HAP-1 (cell line): Measurements from ENCODE around the gene CCDC146.

Experiments used
- DNase-seq, 2 experiments: peaks; one replicate each; pipeline ENCODE4 v3.0.0-alpha.2; 2016 to 2020; ENCODE audit warnings: low spot score in 2 of 2
- H3K27me3 ChIP-seq: fragments of 250-450 bp; sonication (Bioruptor Pico); 2 replicates; pipeline ENCODE4 v1.5.1; 2020; ENCODE audit warnings: low read depth, mild to moderate bottlenecking, moderate library complexity
- H3K36me3 ChIP-seq: fragments of 250-450 bp; sonication (Bioruptor Pico); replicated peaks from 2 replicates; pipeline ENCODE4 v1.5.1; 2020; ENCODE audit warnings: mild to moderate bottlenecking
- H3K4me1 ChIP-seq: fragments of 250-450 bp; sonication (Bioruptor Pico); 2 replicates; pipeline ENCODE4 v1.5.1; 2020; ENCODE audit warnings: mild to moderate bottlenecking
- H3K4me3 ChIP-seq: fragments of 250-450 bp; sonication (Bioruptor Pico); 2 replicates; pipeline ENCODE4 v1.5.1; 2020; ENCODE audit warnings: mild to moderate bottlenecking, moderate library complexity
- H3K9me3 ChIP-seq: fragments of 250-450 bp; sonication (Bioruptor Pico); 2 replicates; pipeline ENCODE4 v1.5.1; 2020; ENCODE audit warnings: mild to moderate bottlenecking, moderate library complexity
- in situ Hi-C: fragments of 300-500 bp; cut with MboI; formaldehyde crosslinking; loops from 3 replicates; pipeline ENCODE4 v1.14.3; 2020; ENCODE audit warnings: low sequenced_read_pairs, inconsistent platforms, mixed read lengths

The CCDC146 gene

DNA sequence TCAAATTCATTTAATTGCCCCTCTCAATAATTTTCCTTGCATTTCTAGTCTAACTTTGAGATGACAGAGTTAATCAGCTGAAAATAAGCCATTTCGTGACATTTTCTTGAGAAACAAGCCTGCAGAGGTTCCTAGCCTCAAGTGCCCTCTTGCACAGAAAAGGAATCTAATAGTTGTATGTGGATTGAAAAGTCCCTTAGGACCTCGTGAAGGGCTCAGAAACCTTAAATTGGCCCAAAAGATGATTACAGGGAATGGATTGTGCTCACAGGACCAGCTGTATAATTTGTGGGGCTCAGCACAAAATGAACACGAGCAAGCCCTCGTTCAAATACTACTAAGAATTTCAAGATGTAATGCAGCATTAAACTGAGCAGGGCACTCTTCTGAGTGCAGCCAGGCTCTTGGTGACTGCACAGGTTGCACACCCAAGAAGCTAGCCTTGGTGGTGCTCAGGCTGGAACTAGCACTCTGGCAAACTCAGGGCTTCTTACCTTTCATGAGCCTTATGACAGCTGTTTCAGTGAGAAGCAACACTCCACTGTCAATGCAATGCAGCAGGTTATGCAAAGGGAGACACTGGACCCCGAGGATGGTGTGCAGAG, 191.6 kb downstream of the CCDC146 start:
- Histone ChIP-seq H3K36me3 (no peaks in the 10 kb centered on the region), H3K9me3 (no peaks in the 10 kb centered on the region), H3K4me3 (no peak overlapping the region), H3K4me1 (peaks cover 7% of the 10 kb centered on the region; the same call in 1 of the 2 replicates), H3K27me3 (no peaks in the 10 kb centered on the region)
- in situ Hi-C loops = no loop called here
- DNase-seq = no peak

DNA sequence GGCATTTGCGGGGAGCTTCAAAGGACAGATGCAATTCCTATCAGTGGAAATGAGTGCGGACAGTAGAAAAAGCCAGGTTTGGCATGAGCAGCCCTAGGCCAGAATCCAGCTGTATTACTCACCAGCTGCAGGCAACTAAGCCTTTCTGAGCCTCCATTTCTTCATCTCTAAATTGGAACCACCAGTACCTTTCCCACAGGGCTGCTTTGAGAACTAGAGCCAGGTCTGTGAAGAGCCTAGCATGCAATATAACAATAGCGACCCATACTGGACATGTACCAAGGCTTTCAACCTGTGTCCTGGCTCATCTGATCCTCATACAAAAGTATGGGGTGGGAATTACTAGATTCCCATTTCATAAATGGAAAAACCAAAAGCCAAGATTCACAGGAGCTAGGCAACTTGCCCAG, 192.8 kb downstream of the CCDC146 start:
- no peak for DNase-seq
- no peaks in the 10 kb centered on the region for H3K36me3 ChIP-seq
- no peak overlapping the region for H3K4me3 ChIP-seq
- in situ Hi-C loops = no loop called here
- no peaks in the 10 kb centered on the region for H3K27me3 ChIP-seq
- no peaks in the 10 kb centered on the region for H3K9me3 ChIP-seq
- H3K4me1 ChIP-seq = no peaks in the 10 kb centered on the region

DNA sequence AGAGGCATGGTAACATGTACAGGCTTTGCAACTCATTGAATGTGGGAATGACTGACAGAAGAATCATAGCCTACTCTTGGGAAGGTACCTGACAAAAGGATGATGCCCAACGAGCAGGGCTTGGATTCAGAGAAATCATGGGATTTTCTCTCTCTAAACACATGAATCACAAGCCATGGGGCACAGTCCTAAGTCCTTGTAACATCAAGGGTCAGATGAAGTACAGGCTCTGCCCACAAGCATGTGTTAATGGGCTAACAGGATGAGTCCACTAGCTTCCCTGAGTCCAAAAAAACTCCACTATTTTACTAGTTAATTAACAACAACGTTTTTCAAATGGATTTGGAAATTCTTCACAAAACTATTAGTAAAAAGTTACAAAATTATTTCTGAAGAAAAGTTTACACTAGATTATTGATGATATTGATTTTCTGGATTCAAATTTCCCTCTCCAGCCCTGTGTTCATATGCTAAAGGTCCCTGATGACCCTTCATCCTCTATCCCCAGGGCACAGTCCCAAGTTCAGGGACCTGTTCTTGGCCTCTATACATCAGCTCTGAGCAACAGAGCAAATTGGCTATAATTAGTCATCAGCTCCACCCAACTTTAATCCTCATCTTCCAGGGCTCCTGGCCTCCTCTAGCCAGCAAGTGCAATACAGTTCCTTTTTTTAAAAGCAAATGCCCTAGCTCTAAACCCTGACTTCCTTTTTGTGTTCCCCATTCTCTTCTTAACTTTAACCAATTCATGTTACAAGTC, 194.0 kb downstream of the CCDC146 start:
- no peak for DNase-seq
- in situ Hi-C loops = no loop called here
- no peaks in the 10 kb centered on the region for H3K4me1 ChIP-seq

DNA sequence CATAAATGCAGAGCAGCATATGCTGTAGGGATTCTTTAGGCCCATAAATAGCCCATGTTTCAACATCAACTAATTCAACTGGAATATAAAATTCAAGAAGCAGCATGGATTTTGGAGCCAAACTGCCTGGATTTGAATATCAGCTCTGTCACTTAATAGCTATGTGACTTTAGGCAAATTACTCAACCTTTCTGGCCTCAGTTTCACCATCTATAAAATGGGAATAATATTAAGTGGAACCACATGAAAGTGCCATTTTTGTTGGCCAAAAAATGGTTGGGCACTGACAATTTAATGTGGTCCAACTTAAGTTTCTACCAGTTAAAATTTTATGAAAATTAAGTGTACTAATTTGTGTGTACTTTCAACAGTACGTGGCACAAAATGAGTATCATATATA, 195.6 kb downstream of the CCDC146 start:
- Histone ChIP-seq H3K4me1 (no peaks in the 10 kb centered on the region), H3K27me3 (no peaks in the 10 kb centered on the region), H3K9me3 (no peaks in the 10 kb centered on the region), H3K36me3 (no peaks in the 10 kb centered on the region), H3K4me3 (no peak overlapping the region)
- DNase-seq = no peak
- in situ Hi-C loops = no loop called here

More for the DNA sequence above, 194.0 kb downstream of the CCDC146 start:
- H3K36me3 ChIP-seq = no peaks in the 10 kb centered on the region
- H3K4me3 ChIP-seq = no peak overlapping the region
- H3K9me3 ChIP-seq = no peaks in the 10 kb centered on the region
- no peaks in the 10 kb centered on the region for H3K27me3 ChIP-seq

DNA sequence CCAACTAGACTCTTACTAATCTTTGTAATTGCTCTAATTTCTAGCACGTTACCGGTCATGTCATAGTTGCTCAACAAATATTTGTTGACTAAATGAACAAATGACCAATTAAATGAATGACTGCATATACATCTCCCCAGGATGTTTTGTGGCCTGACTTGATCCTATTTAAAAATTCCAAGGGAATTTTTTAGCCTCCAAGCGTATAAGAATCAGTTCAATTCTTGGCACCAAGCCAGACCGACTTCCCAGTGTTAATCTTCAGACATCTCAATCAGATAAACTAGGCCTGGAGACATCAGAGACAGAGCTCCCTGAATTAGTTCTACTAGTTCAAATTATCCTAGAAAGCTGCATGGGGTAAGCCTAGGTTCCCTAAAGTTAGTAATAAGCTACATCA, 197.7 kb downstream of the CCDC146 start:
- Histone ChIP-seq H3K27me3 (no peaks in the 10 kb centered on the region), H3K36me3 (no peaks in the 10 kb centered on the region), H3K4me1 (no peaks in the 10 kb centered on the region), H3K9me3 (no peaks in the 10 kb centered on the region), H3K4me3 (no peak overlapping the region)
- in situ Hi-C loops = no loop called here
- DNase-seq = no peak

DNA sequence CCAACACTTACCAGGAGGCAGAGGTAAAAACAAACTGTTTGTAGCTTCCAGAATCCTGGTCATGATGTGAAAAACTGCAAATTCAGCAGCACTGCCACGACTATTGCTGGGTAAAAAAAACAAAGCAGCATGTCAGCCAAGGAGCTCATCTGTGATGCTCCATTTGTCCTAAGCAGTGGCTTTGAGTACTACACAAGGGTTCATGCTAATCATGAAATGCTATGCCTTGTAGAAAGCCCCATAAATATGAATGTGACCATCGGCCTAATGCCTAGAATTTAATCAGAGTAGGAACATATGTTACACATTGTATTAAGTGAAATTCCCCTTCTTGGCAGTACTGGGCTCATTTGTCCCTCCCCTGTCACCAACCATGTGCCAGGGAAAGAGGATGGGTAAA, 198.3 kb downstream of the CCDC146 start:
- H3K9me3 ChIP-seq = no peaks in the 10 kb centered on the region
- no peaks in the 10 kb centered on the region for H3K4me1 ChIP-seq
- no peak overlapping the region for H3K4me3 ChIP-seq
- in situ Hi-C loops = no loop called here
- DNase-seq = no peak
- H3K36me3 ChIP-seq = no peaks in the 10 kb centered on the region
- no peaks in the 10 kb centered on the region for H3K27me3 ChIP-seq

DNA sequence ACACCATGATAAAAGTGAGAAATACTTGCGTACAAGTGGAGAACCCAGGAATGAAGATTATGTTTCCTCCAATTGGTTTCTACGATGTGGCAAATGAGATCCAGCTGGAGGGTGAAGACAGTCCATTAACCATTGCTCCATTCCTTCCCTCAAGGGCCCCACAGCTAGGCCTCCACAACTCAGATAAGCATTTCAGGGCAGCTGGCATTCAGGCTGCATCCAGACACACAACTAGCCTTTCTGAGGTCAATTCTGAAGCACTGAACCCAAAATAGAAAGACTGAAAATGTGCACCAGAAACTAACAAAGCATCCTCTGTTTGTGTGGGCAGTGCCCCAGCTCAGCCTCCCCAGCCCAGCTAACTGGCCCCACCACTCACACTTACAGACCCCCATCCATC, 198.9 kb downstream of the CCDC146 start:
- H3K36me3 ChIP-seq = no peaks in the 10 kb centered on the region
- no peaks in the 10 kb centered on the region for H3K27me3 ChIP-seq
- H3K9me3 ChIP-seq = no peaks in the 10 kb centered on the region
- in situ Hi-C loops = no loop called here
- no peak overlapping the region for H3K4me3 ChIP-seq
- DNase-seq = no peak
- H3K4me1 ChIP-seq = no peaks in the 10 kb centered on the region

DNA sequence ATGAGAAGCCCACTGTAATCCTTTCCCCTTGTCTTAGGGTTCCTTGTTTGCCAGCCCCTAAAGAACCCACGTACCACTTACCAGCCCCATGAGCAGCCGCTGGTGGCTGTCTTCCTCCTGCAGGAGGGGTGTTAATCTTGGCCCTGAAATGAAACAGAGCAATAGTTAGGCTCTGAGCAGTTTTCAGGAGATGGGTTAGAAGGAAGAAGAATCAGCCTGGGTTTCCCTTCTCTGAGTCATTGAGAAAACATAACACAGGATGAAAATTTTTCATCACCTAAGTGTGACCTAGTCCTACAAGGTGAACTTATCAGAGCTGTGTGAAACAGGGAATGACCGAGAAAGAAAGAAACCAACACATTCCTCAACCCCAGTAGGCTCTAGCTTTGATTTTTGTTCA, 203.7 kb downstream of the CCDC146 start:
- H3K36me3 ChIP-seq = no peaks in the 10 kb centered on the region
- no peaks in the 10 kb centered on the region for H3K9me3 ChIP-seq
- DNase-seq = no peak
- in situ Hi-C loops = no loop called here
- no peak overlapping the region for H3K4me3 ChIP-seq
- H3K27me3 ChIP-seq = no peaks in the 10 kb centered on the region
- H3K4me1 ChIP-seq = no peaks in the 10 kb centered on the region

DNA sequence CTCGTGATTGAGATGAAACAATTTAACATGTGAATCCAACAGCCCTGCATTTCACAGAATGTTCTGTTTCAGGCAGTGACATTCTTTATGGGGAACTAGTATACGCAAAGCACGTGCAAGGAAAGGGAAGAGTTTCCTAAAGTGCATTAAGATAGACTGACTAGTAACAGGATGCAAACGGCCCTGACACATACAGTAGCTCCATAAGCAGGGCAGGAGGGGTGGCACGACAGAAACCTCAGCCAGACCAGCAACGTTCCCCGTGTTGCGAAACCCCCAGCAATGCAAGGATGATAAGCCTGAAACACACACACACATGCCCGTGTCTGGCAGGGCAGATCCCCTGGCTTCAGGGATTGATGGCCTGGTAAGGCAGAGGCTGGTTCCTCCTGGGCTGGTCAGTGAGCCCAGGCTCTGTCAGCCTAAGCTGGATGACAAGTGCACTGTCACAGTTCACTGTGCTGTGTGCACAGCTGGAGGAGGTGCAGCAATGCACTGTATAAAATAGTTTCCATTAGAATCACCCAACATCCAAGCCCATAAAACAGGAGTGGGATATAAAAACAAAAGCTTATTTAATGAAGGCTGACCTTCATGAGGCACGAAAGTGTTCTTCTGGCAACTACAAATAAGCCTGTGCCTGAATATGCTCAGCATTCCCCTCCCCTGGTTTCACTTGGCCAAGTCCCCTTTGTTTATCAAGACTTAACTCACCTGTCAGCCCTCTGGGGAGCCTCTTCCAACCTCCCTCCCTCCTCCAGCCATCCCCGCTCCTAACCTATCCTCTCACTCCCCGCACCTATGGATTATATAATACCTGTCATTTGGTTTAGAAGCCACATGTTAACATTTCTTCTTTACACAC, 204.9 kb downstream of the CCDC146 start:
- no peaks in the 10 kb centered on the region for H3K36me3 ChIP-seq
- no peak for DNase-seq
- no peaks in the 10 kb centered on the region for H3K4me1 ChIP-seq
- no peaks in the 10 kb centered on the region for H3K27me3 ChIP-seq
- no peaks in the 10 kb centered on the region for H3K9me3 ChIP-seq
- in situ Hi-C loops = no loop called here
- no peak overlapping the region for H3K4me3 ChIP-seq

DNA sequence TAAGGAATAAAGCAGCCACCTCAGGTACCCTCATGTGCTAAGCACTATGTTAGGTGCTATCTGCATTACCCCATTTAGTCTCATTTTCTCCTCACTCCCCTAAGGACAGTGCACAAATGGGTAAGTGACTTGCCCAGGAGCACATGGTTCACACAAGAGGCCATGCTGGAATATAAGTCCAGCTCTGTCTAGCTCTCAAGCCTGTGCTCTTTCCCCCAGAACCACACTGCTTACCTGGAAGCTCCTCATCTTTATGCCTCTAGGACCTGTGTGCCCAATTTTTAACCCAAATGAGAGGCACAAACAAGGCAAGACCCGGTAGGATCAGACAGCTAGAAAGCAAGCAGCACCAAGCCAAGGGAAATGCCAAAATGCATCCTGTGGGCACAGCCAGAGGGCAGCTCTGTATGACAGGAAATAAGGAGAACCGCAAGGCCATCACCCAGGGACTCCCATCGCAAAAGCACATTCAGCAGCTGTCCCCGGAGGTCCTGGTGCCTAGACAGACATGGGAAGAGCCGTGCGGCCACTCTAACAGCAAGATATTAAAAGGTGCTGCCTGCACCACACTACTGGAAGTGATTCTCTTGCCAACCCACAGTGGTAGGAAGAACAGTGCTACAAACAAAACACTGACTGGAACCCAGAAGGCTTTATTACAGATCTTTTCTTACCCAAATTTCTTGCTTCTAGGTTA, 205.7 kb downstream of the CCDC146 start:
- Histone ChIP-seq H3K9me3 (no peaks in the 10 kb centered on the region), H3K27me3 (no peaks in the 10 kb centered on the region), H3K4me1 (no peaks in the 10 kb centered on the region), H3K4me3 (no peak overlapping the region), H3K36me3 (no peaks in the 10 kb centered on the region)
- in situ Hi-C loops = no loop called here
- DNase-seq = no peak

DNA sequence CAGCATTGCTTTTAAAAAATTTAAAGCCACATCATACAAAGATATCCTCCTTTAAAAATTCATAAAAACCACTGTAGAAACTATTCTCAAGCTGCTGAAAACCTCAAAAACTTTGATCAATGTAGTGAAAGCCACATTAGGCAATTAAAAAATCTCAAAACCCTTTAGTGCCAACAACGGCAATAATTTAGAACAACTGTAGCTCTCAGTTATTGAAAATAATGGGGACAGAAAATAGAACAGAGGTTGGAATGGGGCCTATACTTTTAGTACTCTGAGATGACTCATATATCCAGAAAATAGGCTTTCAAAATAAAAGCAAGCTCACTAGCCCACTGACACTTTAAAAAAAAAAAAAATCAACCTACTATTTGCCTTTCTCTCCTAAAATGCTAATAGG, 206.3 kb downstream of the CCDC146 start:
- H3K9me3 ChIP-seq = no peaks in the 10 kb centered on the region
- DNase-seq = no peak
- in situ Hi-C loops = no loop called here
- no peaks in the 10 kb centered on the region for H3K27me3 ChIP-seq
- no peak overlapping the region for H3K4me3 ChIP-seq
- H3K4me1 ChIP-seq = no peaks in the 10 kb centered on the region
- no peaks in the 10 kb centered on the region for H3K36me3 ChIP-seq

DNA sequence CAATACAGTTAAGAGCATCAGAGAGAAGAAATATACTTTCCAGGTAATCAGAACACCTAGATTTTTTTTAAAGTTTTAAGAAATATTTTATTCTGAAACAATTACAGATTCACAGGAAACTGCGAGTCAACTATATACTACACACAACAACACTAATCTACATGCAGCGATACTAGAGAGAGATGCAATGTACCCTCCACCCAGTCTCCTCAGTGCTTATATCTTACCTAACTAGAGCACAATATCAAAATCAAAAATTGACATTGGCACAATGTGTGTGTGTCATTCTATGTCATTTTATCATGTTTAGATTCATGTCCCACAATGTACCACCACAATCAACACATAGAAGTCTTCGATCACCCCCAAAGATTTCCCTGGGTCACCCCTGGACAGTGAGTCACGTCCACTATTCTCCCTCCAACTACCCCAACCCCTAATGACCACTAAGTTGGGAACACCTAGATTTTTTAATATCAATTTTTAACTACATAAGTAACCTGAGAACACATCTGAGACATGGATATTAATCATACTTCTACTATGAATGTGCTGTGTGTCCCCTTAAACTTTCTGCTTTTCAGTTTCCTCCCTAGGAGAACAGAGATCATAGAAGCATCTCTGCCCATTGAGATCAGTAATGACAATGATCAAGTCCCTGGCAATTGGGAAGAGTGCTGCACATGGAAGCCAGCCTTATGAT, 207.2 kb downstream of the CCDC146 start:
- no peaks in the 10 kb centered on the region for H3K9me3 ChIP-seq
- no peaks in the 10 kb centered on the region for H3K4me1 ChIP-seq
- in situ Hi-C loops = no loop called here
- DNase-seq = no peak
- no peaks in the 10 kb centered on the region for H3K27me3 ChIP-seq
- H3K36me3 ChIP-seq = no peaks in the 10 kb centered on the region
- H3K4me3 ChIP-seq = no peak overlapping the region

DNA sequence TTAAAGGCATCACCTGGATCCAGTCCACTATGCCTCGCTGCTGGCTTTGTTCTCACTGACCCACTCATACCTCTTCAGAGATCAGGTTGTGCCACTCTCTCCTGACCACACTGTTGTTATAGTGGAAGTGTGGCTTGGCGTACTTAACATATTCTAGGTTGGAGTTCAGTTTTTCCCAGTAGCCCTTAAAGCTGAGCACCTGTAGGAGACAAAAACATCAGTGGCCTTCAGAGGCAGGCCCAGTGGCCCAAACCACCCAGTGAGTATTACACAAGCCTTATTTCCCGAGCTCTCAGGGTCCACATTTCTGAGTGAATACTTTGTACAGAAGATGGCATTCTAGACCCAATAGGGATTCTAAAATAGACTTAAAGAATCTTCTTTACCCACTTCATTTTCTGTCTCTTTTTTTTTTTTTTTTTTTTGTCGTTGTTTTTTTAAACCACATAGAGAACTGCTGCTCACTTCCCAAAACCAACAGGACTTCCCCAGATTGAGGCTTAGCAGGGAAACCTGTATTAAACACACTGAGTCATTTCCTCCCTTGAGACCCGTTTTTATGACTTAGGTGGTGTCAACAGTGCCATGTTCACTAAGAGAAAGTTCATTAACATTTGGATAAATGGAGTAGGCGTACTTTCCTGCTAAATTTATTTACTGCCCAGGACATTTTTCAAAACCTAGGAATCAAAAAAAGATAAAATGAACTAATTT, 207.9 kb downstream of the CCDC146 start:
- Histone ChIP-seq H3K9me3 (no peaks in the 10 kb centered on the region), H3K27me3 (no peaks in the 10 kb centered on the region), H3K36me3 (no peaks in the 10 kb centered on the region), H3K4me3 (no peak overlapping the region), H3K4me1 (no peaks in the 10 kb centered on the region)
- DNase-seq = no peak
- in situ Hi-C loops = no loop called here
